ENCODE measurements around the gene CDC16. TPM values are rescaled to one million over a fixed set of nuclear protein-coding genes. Genes with fewer than 3 reads are reported as not detected.

Gene CDC16
- total and polyA plus RNA-seq, 2 of the 4 experiments (the other 2 are of a cell fraction) = 41.6 to 66.6 TPM

- H3K79me1 ChIP-seq (ENCODE audit: low read depth in 1 of 2, low read length in 2 of 2) = no peaks in the 10 kb centered on the region
- H2AFZ ChIP-seq (replicated peaks; ENCODE audit: low read length, poor library complexity) = no peak overlapping the region
- intact Hi-C loops (cut with micrococcal nuclease) (no loop called here), in situ Hi-C loops (cut with MboI; ENCODE audit: low sequenced_read_pairs) (no loop called here), dilution Hi-C loops (cut with HindIII; ENCODE audit: low sequenced_read_pairs, unreplicated experiment) (no loop called here)
- H2BK120ac ChIP-seq (ENCODE audit: low read depth, low read length) = no peak overlapping the region
- H3K4me3 ChIP-seq (ENCODE audit: insufficient read depth, low read depth, low read length) = no peak overlapping the region
- no peaks in the 10 kb centered on the region for H3K9me1 ChIP-seq (ENCODE audit: insufficient read depth, low read length)
- no peak overlapping the region for H4K91ac ChIP-seq (ENCODE audit: insufficient read depth, low read depth, low read length)
- no peak overlapping the region for H3K9ac ChIP-seq (ENCODE audit: low read depth, low read length)
- H3K18ac ChIP-seq (ENCODE audit: low read depth, low read length) = no peak overlapping the region
- H2BK20ac ChIP-seq (ENCODE audit: low read depth, low read length) = no peak overlapping the region
- no peak overlapping the region for H2AK9ac ChIP-seq (replicated peaks; ENCODE audit: low read depth, low read length, poor library complexity)
- WGBS, 2 experiments (ENCODE audit: extremely low coverage in 2 of 2, insufficient read length in 1 of 2) = 100% methylated on average over 1 of the region's 4 CpGs; no CpG with 5 or more reads in 1 of the 2 experiments
- no TSS peak for BruUV-seq (replicated peaks)
- H3K4me2 ChIP-seq (ENCODE audit: low read depth, low read length) = no peak overlapping the region
- no peak for ATAC-seq (ENCODE audit: low read depth)
- CTCF ChIA-PET = no interaction called here
- H4K5ac ChIP-seq (ENCODE audit: low read depth, low read length) = no peak overlapping the region
- H3K14ac ChIP-seq (replicated peaks; ENCODE audit: low read depth, low read length) = no peak overlapping the region
- TF ChIP-seq, protein P1, sequence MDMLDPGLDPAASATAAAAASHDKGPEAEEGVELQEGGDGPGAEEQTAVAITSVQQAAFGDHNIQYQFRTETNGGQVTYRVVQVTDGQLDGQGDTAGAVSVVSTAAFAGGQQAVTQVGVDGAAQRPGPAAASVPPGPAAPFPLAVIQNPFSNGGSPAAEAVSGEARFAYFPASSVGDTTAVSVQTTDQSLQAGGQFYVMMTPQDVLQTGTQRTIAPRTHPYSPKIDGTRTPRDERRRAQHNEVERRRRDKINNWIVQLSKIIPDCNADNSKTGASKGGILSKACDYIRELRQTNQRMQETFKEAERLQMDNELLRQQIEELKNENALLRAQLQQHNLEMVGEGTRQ (IDR thresholded peaks at IDR 0.05; ENCODE audit: low read depth, low read length) = no peak
- TF ChIP-seq POLR2A (IDR thresholded peaks at IDR 0.05; ENCODE audit: low read depth, low read length) = no peak
- TF ChIP-seq MXI1 (IDR thresholded peaks at IDR 0.05; ENCODE audit: borderline replicate concordance, low read depth, low read length) = no peak
- no peak for TF ChIP-seq RCOR1 (IDR thresholded peaks at IDR 0.05; ENCODE audit: insufficient replicate concordance, low read length)
- H3K4me1 ChIP-seq (ENCODE audit: control insufficient read depth, insufficient read depth, low read length) = no peaks in the 10 kb centered on the region
- no peak overlapping the region for H2AK5ac ChIP-seq (ENCODE audit: low read depth, low read length)
- H2BK15ac ChIP-seq (ENCODE audit: low read depth, low read length) = no peak overlapping the region
- H3K27ac ChIP-seq (ENCODE audit: insufficient read depth, low read length) = no peak overlapping the region
- POLR2A ChIA-PET (ENCODE audit: unreplicated experiment) = no interaction called here
- H4K20me1 ChIP-seq (ENCODE audit: insufficient read depth, low read length) = no peaks in the 10 kb centered on the region
- H3K9me3 ChIP-seq (ENCODE audit: control insufficient read depth, insufficient read depth, low read length) = peaks cover 11% of the 10 kb centered on the region
- no peak overlapping the region for H4K8ac ChIP-seq (ENCODE audit: low read depth in 2 of 2, low read length in 2 of 2)
- H3K36me3 ChIP-seq (ENCODE audit: control insufficient read depth, insufficient read depth, low read length) = no peaks in the 10 kb centered on the region
- H3K23ac ChIP-seq (ENCODE audit: low read depth, low read length) = no peak overlapping the region
- H3K4ac ChIP-seq (ENCODE audit: low read depth, low read length) = no peak overlapping the region
- no peak overlapping the region for H2BK5ac ChIP-seq (ENCODE audit: low read depth, low read length, poor library complexity, severe bottlenecking)
- no peak overlapping the region for H3K56ac ChIP-seq (ENCODE audit: extremely low read depth, insufficient read depth, low read length)
- H3K27me3 ChIP-seq (ENCODE audit: control insufficient read depth, insufficient read depth, low read length) = peaks cover 35% of the 10 kb centered on the region
- no peak for DNase-seq
These were observed 31.2 kb upstream of the CDC16 start for GRCh38 chr13:114203536-114203935.

Measured in IMR-90 (cell line).